ENCODE results near the gene RMDN3. TPM values are rescaled to one million over a fixed set of nuclear protein-coding genes. Genes with fewer than 3 reads are reported as not detected.

The RMDN3 gene
- total and polyA plus RNA-seq, 2 of the 13 experiments (the other 11 are each of a cell fraction or from before 2014, with no cell fraction given), result 16.8 to 19.5 TPM

- DNase-seq (ENCODE audit: low spot score), result no peak
Measured at GRCh38 chr15:40723919-40724318, 31.1 kb downstream of the RMDN3 start.

More at GRCh38 chr15:40723919-40724318, 31.1 kb downstream of the RMDN3 start:
- no peak for FAIRE-seq
- no peak overlapping the region for H3K4me3 ChIP-seq (replicated peaks in 1 of 3; ENCODE audit: insufficient read depth in 1 of 3, low read depth in 2 of 3, low read length in 3 of 3)
- 75% methylated on average over 2 of the region's 2 CpGs for WGBS (ENCODE audit: low lambda C conversion rate)
- H3K4me2 ChIP-seq (ENCODE audit: low read depth, low read length), result no peak overlapping the region
- H3K27me3 ChIP-seq (ENCODE audit: control insufficient read depth in 1 of 2, insufficient read depth in 2 of 2, low read length in 2 of 2), result no peaks in the 10 kb centered on the region
- H4K20me1 ChIP-seq (ENCODE audit: insufficient read depth, low read length), result no peaks in the 10 kb centered on the region
- H3K9ac ChIP-seq (ENCODE audit: insufficient read depth, low read depth, low read length), result no peak overlapping the region
- no peaks in the 10 kb centered on the region for H3K9me3 ChIP-seq (ENCODE audit: low read length)
- no peak overlapping the region for H2AFZ ChIP-seq (ENCODE audit: low read length)
- BruUV-seq (replicated peaks), result no TSS peak
- ATAC-seq, result no peak
- ChIA-PET POLR2A (no interaction called here), CTCF (ENCODE audit: low intra/inter-chr PET ratio, low total read pairs) (no interaction called here)
- TF ChIP-seq MTF2 (CRISPR knock-in tag; IDR thresholded peaks at IDR 0.05; ENCODE audit: borderline replicate concordance) (no peak), ZFP62 (CRISPR knock-in tag; IDR thresholded peaks at IDR 0.05) (no peak), SP4 (CRISPR knock-in tag; IDR thresholded peaks at IDR 0.05) (no peak), ZNF703 (CRISPR knock-in tag; IDR thresholded peaks at IDR 0.05; ENCODE audit: borderline replicate concordance) (no peak), ZNF180 (CRISPR knock-in tag; IDR thresholded peaks at IDR 0.05; ENCODE audit: borderline replicate concordance, low read depth) (no peak), IRF9 (CRISPR knock-in tag; IDR thresholded peaks at IDR 0.05; ENCODE audit: borderline replicate concordance) (no peak), FLYWCH1 (CRISPR knock-in tag; IDR thresholded peaks at IDR 0.05) (no peak), GMEB1 (CRISPR knock-in tag; IDR thresholded peaks at IDR 0.05; ENCODE audit: borderline replicate concordance) (no peak), ZNF652 (CRISPR knock-in tag; IDR thresholded peaks at IDR 0.05; ENCODE audit: borderline replicate concordance, low read depth) (no peak), ZNF878 (CRISPR knock-in tag; IDR thresholded peaks at IDR 0.05) (no peak), REXO4 (CRISPR knock-in tag; IDR thresholded peaks at IDR 0.05; ENCODE audit: borderline replicate concordance) (no peak), ZFP82 (CRISPR knock-in tag; IDR thresholded peaks at IDR 0.05; ENCODE audit: borderline replicate concordance) (no peak), ZNF709 (CRISPR knock-in tag; IDR thresholded peaks at IDR 0.05) (no peak), ZBTB8A (CRISPR knock-in tag; IDR thresholded peaks at IDR 0.05; ENCODE audit: borderline replicate concordance, low read depth) (no peak)
- peaks cover 0 to 23% of the 10 kb centered on the region in 2 experiments; a peak in 3 of 5 replicates for H3K36me3 ChIP-seq (replicated peaks in 1 of 2; ENCODE audit: control insufficient read depth in 1 of 2, insufficient read depth in 2 of 2, low read length in 2 of 2)
- H3K27ac ChIP-seq (ENCODE audit: extremely low read length, insufficient read depth, low read length), result no peak overlapping the region
- no peaks in the 10 kb centered on the region for H3K79me2 ChIP-seq (ENCODE audit: insufficient read depth, low read length)
- in situ Hi-C loops (cut with HindIII; ENCODE audit: extremely low pct_ligation_motif_present, low pct_unique_long_range_greater_than_20kb), result no loop called here
- intact Hi-C loops (cut with micrococcal nuclease; ENCODE audit: unreplicated experiment), result no loop called here
- no peaks in the 10 kb centered on the region for H3K4me1 ChIP-seq (ENCODE audit: insufficient read depth, low read length)

All from HepG2 (cell line).